Thoracic aorta (tissue), 2 donors: ENCODE data around the gene SNCG. TPM values are rescaled to one million over a fixed set of nuclear protein-coding genes. Genes with fewer than 3 reads are reported as not detected.

Source experiments
- ATAC-seq: fragments of 150-250 bp; one replicate; pipeline ENCODE4 v1.8.0; 2017; ENCODE audit warnings: low read depth; ENCODE audit not compliant: insufficient number of reproducible peaks, low FRiP score
- DNase-seq: peaks from one replicate; pipeline ENCODE4 v3.0.0-alpha.2; 2020; ENCODE audit warnings: low spot score
- H3K27ac ChIP-seq, 2 donors: fragments of 200-600 bp; sonication (generic); 1 replicate in 1 of 2; 2 replicates in 1 of 2; pipeline ENCODE4 v1.5.1; 2016; ENCODE audit warnings: mild to moderate bottlenecking in 2 of 2, moderate library complexity in 2 of 2
- H3K27me3 ChIP-seq: fragments of 200-600 bp; sonication (generic); replicated peaks from 2 replicates; pipeline ENCODE4 v1.6.0; 2016; ENCODE audit warnings: mild to moderate bottlenecking; ENCODE audit not compliant: insufficient read depth
- H3K36me3 ChIP-seq: fragments of 200-600 bp; sonication (generic); one replicate; pipeline ENCODE4 v1.5.1; 2016
- H3K4me1 ChIP-seq, 2 donors: fragments of 200-600 bp; sonication (generic); 1 replicate in 1 of 2; 2 replicates in 1 of 2; pipeline versions ENCODE4 v1.5.1 to v1.6.0; 2016; ENCODE audit warnings: low read depth in 2 of 2, mild to moderate bottlenecking in 1 of 2; ENCODE audit not compliant: control insufficient read depth in 1 of 2
- H3K4me3 ChIP-seq: fragments of 200-600 bp; sonication (generic); 2 replicates; pipeline ENCODE4 v1.5.1; 2016; ENCODE audit warnings: mild to moderate bottlenecking
- H3K9me3 ChIP-seq: fragments of 200-600 bp; sonication (generic); 2 replicates; pipeline ENCODE4 v1.5.1; 2016
- total RNA-seq, 2 donors: library from RNA; depleted of rRNA; stranded (reverse); fragments of >200 nt; gene quantifications; one replicate each; pipeline versions ENCODE4 v1.1.0 to v1.2.3, GENCODE V29; 2016
- TF ChIP-seq, protein P1 (sequence below): fragments of 200-600 bp; sonication (generic); IDR thresholded peaks from one replicate; pipeline ENCODE4 v1.5.1; 2019; ENCODE audit warnings: antibody characterized with exemption

Gene SNCG
- total RNA-seq, 2 donors from 2014 or later = 50.9 to 167 TPM

DNA sequence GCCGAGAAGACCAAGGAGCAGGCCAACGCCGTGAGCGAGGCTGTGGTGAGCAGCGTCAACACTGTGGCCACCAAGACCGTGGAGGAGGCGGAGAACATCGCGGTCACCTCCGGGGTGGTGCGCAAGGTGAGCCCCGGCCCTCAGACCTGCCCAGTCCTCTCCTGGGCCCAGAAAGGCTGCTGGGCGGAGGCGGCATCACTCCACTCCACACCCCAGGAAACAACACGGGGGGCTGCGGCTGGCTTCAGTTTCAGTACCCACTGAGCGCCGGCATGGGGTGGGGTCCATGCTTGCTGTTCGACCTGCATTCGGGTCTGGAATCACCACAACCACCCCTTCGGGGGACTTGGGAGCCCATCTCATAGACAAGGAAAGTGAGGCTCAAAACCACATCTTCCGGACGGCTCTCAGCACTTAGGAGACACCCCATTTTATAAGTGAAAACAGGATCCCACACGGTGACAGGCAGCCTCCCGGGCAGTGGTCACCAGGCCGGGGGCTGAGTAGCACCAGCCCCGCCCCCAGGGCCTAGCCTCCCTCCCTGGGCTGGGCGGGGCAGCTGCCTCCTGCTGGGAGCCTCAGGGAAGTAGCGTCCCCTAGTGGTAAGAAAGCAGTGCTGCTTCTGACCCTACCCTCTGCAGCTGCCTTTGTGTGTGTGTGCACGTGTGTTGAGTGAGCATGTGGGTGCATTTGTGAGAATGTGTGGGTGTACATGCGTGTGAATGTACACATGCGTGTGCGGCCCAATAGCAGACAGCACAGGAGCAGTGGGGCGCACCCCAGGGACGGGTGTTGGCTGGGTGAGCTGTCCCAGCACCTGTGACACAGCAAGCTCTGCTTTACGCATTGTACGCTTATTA is 1.8 kb downstream of the SNCG start:
- Histone ChIP-seq H3K4me1 (peaks cover 42 to 70% of the 10 kb centered on the region in 2 donors), H3K4me3 (no peak overlapping the region), H3K36me3 (no peaks in the 10 kb centered on the region), H3K27me3 (no peaks in the 10 kb centered on the region), H3K9me3 (no peaks in the 10 kb centered on the region), H3K27ac (peak overlapping the region; percentile 72 to 97)
- peak; percentile 3 for DNase-seq
- TF ChIP-seq, protein P1, sequence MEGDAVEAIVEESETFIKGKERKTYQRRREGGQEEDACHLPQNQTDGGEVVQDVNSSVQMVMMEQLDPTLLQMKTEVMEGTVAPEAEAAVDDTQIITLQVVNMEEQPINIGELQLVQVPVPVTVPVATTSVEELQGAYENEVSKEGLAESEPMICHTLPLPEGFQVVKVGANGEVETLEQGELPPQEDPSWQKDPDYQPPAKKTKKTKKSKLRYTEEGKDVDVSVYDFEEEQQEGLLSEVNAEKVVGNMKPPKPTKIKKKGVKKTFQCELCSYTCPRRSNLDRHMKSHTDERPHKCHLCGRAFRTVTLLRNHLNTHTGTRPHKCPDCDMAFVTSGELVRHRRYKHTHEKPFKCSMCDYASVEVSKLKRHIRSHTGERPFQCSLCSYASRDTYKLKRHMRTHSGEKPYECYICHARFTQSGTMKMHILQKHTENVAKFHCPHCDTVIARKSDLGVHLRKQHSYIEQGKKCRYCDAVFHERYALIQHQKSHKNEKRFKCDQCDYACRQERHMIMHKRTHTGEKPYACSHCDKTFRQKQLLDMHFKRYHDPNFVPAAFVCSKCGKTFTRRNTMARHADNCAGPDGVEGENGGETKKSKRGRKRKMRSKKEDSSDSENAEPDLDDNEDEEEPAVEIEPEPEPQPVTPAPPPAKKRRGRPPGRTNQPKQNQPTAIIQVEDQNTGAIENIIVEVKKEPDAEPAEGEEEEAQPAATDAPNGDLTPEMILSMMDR = peak; percentile 96
- peak; percentile 9 for ATAC-seq

DNA sequence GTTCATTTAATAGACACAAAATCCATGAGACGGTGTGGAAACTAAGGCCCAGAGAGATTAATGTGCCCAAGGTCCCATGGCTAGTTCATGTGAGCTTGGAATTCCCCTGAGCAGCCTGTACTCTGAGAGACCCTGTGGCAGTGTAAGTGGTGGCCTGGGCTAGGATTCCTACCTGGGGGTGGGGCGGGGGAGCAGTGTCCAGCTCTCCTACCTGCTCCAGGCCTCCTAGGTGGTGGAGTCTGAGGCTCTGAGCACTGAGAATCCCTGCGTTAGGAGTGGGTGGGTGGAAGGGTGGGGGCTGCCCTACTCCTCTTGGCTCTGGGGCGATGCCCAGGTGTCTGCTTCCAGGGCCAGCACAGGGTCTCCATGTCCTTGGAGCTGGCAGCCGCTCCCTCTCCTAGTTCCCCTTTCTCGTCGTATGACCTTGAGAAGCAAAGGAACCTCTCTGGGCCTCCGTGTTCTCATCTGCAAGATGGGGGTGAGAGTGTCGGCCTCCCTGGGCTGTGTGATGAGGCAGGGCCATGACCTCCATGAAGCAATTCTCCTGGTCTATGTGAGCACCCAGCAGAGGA is 2.5 kb downstream of the SNCG start:
- Histone ChIP-seq H3K4me3 (no peak overlapping the region), H3K27ac (no peak overlapping the region), H3K36me3 (no peaks in the 10 kb centered on the region), H3K9me3 (no peaks in the 10 kb centered on the region), H3K27me3 (no peaks in the 10 kb centered on the region), H3K4me1 (peaks cover 38 to 70% of the 10 kb centered on the region in 2 donors)
- DNase-seq (peak; percentile 1), ATAC-seq (no peak)
- TF ChIP-seq, protein P1 = no peak

GRCh38 chr10:86961481-86962091 is 3.2 kb downstream of the SNCG start:
- Histone ChIP-seq H3K4me1 (peaks cover 33 to 70% of the 10 kb centered on the region in 2 donors), H3K9me3 (no peaks in the 10 kb centered on the region)
- ATAC-seq = no peak

GRCh38 chr10:86962136-86962980 is 4.0 kb downstream of the SNCG start:
- Histone ChIP-seq H3K27me3 (no peaks in the 10 kb centered on the region), H3K4me1 (peaks cover 28 to 70% of the 10 kb centered on the region in 2 donors), H3K36me3 (no peaks in the 10 kb centered on the region), H3K4me3 (no peak overlapping the region), H3K9me3 (no peaks in the 10 kb centered on the region), H3K27ac (no peak overlapping the region)
- no peak for ATAC-seq
- TF ChIP-seq, protein P1 = no peak
- DNase-seq = peak; percentile 1

More at GRCh38 chr10:86961481-86962091, 3.2 kb downstream of the SNCG start:
- TF ChIP-seq, protein P1 = no peak
- DNase-seq = peak; percentile 1
- H3K27me3 ChIP-seq = no peaks in the 10 kb centered on the region
- H3K4me3 ChIP-seq = no peak overlapping the region
- no peak overlapping the region for H3K27ac ChIP-seq
- H3K36me3 ChIP-seq = no peaks in the 10 kb centered on the region
